COR-L47 (cell line): ENCODE data around the gene MCCD1.
"Not testable (repeated sequence)": the region's sequence is repeated elsewhere in the genome, so short reads cannot be mapped to it uniquely, and the experiment has no call there.

Experiments
- DNase-seq: peaks from one replicate; lab custom pipeline; 2025; lab: John Stamatoyannopoulos, UW

The MCCD1 gene

DNA sequence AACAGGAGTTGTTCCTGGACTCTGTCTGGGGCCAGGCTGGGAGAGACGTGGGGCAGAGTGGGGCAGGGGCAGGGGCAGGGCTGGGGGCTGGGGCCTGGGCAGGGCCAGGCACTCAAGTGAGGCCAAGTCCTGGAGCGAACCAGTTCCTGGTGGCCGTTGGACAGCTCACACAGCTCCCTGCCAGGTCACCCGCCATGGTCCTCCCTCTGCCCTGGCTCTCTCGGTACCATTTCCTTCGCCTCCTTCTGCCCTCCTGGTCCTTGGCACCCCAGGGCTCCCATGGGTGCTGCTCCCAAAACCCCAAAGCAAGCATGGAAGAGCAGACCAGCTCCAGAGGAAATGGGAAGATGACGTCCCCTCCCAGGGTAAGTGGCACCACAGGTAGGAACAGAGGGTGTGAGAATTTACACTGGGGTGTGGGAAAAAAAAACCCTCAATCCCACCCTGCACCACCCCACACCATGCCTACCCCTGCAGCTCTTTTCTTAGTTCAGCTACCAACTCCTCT is at the start of gene MCCD1:
TSS of gene MCCD1 (plus strand) at position 142 of the 508 bp plus-strand sequence. CDS start at position 195, 53 bp downstream.
- no peak for DNase-seq

GRCh38 chr6:31479151-31479932 is 49.4 kb upstream of the MCCD1 start:
- no peak for DNase-seq

- DNase-seq, result peak; percentile 18
Observed at GRCh38 chr6:31479933-31480535, 48.7 kb upstream of the MCCD1 start.

- no peak for DNase-seq
Observed at GRCh38 chr6:31480574-31480973, 48.2 kb upstream of the MCCD1 start.

DNA sequence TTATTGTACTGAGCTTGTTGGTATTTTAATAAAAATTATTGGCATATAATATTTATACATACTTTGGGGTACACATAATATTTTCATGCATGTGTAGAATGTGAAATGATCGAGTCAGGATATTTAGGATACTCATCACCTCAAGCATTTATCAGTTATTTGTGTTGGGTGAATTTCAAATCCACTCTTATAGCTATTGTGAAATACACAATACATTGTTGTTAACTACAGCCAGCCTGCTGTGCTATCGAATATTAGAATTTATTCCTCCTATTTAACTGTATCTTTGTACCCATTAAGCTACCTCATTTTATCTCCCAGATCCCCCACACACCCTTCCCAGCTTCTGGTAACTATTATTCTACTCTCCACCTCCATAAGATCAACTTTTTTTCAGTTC is 45.4 kb upstream of the MCCD1 start:
- no peak for DNase-seq

DNA sequence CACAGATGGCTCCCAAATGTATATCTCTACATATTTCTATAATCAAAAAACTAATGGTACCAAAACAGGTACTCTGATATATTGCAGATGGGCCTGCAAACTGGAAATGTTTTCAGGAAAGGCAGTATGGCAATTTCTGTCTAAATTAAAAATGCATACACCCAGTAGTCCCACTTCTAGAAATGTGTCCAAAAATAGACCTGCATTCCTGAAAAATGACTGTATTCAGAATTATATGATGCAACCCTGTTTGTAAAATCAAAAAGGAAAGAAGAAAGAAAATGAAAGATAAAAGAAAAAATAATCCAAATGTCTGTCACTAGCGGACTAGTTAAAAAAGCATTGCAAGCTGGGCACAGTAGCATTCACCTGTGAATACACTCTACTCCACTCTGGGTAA is 43.7 kb upstream of the MCCD1 start:
- no peak for DNase-seq

GRCh38 chr6:31486065-31486837 is 42.5 kb upstream of the MCCD1 start:
- DNase-seq, result not testable (repeated sequence)

- DNase-seq, result not testable (repeated sequence)
Observed at GRCh38 chr6:31487674-31488073, 41.1 kb upstream of the MCCD1 start.

DNA sequence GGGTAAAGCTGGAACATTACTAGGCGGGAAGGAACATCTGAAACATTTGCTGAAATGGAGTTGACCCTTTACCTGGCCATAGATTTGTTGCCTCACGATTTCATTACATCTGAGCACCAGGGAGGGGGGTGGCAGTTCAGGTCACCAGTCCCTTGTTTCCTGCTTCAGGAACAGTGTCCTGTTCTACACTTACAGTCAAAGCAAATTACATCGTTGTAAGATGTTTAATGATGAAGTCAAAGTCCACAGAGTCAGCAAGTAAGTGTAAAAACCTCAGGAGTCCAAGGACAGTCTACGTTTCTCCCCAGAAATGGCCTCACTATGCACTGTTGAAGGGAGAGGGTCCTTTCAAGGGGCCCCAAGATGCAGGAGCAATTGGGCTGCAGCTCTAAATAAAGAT is 39.7 kb upstream of the MCCD1 start:
- DNase-seq, result no peak

GRCh38 chr6:31490115-31490873 is 38.5 kb upstream of the MCCD1 start:
- no peak for DNase-seq

- not testable (repeated sequence) for DNase-seq
Observed at GRCh38 chr6:31493550-31493874, 35.2 kb upstream of the MCCD1 start.

DNA sequence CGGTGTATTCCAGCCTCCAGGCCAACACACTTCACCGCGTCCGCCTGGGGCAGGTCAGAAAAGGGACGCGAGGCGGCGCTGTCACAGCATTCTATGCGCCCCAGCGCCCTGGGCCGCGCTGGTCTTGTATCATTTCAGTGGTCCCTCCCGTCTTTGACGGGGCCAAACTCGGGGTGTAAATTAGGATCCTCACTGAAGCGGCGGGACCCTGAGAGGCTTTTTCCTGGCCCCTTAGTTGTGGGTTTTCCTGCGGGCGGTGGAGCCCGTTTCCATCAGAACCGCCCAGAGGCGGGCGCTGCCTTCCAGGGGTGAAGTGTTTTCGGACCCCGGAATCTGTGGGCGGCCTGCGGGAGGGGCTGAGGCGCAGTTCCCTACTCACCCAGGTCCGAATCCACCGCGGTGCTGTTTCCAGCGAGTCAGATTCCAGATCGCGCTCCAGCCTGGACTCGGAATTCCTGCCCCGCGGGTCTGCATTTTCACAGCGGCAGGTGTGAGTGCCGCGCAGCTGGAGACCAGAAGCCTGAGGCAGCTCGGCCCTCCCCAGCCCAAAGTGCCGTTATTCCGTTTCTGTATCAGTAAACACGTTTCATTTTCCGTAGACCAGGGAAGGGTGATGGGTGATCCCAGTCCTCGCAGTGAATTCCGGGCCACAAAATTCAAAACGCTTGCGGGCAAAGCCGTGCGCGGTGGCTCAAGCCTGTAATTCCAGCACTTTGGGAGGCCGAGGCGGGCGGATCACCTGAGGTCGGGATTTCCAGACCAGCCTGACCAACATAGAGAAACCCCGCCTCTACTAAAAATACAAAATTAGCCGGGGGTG is 34.7 kb upstream of the MCCD1 start:
- peak; percentile 50 for DNase-seq

DNA sequence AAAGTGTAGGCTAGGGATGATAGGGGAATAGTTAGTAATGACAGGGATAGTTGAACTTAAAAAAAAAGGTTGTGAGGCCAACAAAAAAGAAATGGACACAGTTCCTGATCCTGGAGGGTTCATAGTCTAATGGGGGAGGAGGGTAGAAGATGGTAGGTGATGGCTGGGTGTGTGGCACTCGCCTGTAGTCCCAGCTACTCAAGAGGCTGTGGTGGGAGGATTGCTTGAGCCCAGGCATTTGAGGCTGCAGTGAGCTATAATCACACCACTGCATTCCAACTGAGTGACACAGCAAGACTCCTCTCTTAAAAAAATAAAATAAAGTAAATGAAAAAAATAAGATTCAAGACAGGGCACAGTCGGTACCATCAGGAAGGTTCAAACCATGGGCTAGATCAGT is 33.2 kb upstream of the MCCD1 start:
- no peak for DNase-seq

DNA sequence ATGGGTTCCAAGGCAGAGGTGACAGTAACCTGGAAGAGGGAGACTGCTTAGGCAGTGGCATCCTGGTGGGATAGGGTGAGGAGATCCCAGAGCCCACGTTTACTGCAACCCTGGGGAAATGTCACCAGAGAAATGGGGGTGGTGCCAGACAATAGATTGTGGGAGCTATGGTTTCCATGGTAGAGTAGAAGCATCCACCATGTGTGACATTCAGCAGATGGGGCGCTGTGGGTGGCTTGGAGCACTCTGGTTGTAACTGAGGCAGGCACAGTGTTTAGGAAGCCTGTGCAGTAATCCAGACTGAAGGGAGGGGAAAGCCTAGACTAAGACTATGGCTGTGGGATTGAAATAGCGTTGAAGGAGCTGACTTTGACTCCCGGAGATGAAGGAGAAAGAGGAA is 31.9 kb upstream of the MCCD1 start:
- not testable (repeated sequence) for DNase-seq

DNA sequence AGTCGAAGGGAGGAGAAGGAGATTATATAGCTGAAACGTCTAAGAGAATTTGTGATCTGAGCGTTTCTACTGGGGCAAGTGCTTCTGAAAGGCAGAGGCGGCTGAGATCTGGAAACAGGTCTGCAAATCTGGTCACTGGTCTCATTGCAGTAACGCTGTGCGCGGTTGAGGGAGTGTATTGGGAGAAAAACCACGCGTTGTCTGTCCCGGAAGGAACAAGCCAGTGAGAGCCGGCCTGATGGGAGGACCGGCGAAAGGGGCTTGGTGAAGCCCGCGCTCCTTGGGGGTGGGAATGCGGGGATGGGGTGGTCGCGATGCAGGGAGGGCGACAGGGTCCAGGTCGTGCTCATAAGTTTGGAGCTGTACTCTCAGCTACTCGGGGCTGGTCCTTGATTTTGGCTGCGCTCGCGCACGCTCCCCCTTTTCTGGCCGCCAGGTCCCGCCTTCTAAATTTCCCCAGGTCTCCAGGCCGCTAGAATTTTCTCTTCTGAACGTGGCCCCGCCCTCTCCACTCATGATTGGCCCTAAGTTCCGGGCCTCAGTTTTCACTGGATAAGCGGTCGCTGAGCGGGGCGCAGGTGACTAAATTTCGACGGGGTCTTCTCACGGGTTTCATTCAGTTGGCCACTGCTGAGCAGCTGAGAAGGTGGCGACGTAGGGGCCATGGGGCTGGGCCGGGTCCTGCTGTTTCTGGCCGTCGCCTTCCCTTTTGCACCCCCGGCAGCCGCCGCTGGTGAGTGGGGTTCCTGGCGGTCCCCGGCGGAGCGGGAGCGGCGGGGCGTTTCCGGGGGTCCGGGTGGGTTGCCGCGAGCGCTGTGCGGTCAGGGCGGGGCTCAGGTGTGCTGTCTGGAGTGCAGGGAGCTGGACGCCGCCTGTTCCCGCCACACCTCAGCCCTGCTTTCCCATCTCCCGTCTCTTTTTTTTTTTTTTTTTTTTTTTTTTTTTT is 31.0 kb upstream of the MCCD1 start, which contains the start of gene MICB:
TSS of gene MICB (plus strand) at position 615 of the 946 bp plus-strand sequence. CDS start at position 664, 49 bp downstream.
- peak; percentile 30 for DNase-seq

DNA sequence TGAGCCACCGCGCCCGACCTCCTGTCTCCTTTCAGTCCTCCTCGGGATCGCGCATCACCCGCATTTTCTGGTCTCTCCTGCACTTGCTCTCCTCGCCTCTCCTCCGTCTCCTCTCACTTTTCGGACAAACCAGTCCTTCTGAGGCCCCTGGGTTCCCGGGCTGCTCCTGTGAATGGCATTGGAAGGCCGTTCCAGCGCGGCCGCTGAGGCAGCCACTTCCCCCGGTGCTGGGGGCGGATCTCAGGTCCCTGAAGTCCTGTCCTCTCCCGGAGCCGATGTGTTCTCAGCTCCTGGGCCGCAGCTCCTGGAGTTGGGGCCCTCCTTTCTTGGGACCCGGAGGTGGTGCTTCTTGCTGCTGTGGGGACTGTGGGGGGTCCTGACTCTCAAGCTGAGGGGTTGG is 30.0 kb upstream of the MCCD1 start:
- no peak for DNase-seq

GRCh38 chr6:31499648-31500047 is 29.1 kb upstream of the MCCD1 start:
- DNase-seq, result not testable (repeated sequence)

DNA sequence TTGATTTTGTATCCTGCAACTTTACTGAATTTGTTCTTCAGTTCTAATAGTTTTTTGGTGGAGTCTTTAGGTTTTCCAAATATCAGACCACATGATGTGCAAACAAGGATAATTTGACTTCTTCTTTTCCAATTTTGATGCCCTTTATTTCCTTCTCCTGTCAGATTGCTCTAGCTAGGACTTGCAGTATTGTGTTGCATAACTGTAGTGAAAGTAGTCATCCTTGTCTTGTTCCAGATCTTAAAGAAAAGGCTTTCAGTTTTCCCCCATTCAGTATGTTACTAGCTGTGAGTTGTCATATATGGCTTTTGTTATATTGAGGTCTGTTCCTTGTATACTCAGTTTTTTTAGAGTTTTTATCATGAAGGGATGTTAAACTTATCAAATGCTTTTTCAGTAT is 26.2 kb upstream of the MCCD1 start:
- no peak for DNase-seq

DNA sequence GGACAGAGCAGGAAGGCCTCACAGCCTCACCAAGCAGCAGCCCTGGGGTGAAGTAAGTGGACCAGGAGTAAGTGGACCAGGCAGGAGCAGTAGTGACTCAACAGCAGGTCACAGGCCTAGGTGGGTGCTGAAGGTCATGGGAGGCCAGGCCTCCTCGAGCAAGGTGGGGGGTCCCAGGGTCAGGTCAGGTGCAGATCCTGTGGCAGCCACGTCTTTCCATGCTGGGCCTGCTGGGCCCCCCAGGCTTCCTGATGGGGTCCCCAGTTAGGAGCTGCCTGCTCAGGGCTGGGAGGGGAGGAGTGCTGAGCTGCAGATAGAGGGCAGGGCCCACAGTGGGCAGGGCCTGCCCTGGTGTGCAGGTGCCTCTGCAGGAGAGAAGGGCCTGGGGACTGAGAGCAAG is 19.7 kb upstream of the MCCD1 start:
- not testable (repeated sequence) for DNase-seq

DNA sequence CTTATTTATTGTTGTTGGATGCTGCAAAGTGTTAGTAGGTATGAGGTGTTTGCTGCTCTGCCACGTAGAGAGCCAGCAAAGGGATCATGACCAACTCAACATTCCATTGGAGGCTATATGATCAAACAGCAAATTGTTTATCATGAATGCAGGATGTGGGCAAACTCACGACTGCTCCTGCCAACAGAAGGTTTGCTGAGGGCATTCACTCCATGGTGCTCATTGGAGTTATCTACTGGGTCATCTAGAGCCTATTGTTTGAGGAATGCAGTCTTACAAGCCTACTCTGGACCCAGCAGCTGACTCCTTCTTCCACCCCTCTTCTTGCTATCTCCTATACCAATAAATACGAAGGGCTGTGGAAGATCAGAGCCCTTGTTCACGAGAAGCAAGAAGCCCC is 18.8 kb upstream of the MCCD1 start:
- DNase-seq, result no peak
